Subcutaneous adipose tissue (tissue), 4 donors: ENCODE measurements around the gene IGSF3. TPM values are rescaled to one million over a fixed set of nuclear protein-coding genes. Genes with fewer than 3 reads are reported as not detected.

Source experiments
- CTCF ChIP-seq: fragments of 450-650 bp; IDR thresholded peaks from one replicate; pipeline ENCODE4 v1.5.1; 2016; ENCODE audit warnings: low read depth, mild to moderate bottlenecking, control low read depth, antibody characterized with exemption, moderate library complexity
- total RNA-seq, 4 donors: library from RNA; depleted of rRNA; stranded (reverse); fragments of >200 nt; gene quantifications; one replicate each; pipeline ENCODE4 v1.1.0, GENCODE V29; 2016

Gene IGSF3
- total RNA-seq, 4 donors from 2014 or later = 1.5 to 2.2 (median 1.8) TPM

GRCh38 chr1:116678732-116679090 is 11.2 kb upstream of the IGSF3 start:
- TF ChIP-seq CTCF = no peak

- no peak for TF ChIP-seq CTCF
Measured at GRCh38 chr1:116677474-116678062, 10.0 kb upstream of the IGSF3 start.

- no peak for TF ChIP-seq CTCF
Measured at GRCh38 chr1:116676291-116676690, 8.8 kb upstream of the IGSF3 start.

- no peak for TF ChIP-seq CTCF
Measured at GRCh38 chr1:116674751-116675150, 7.2 kb upstream of the IGSF3 start.

GRCh38 chr1:116674011-116674531 is 6.5 kb upstream of the IGSF3 start:
- TF ChIP-seq CTCF = no peak

GRCh38 chr1:116671912-116672311 is 4.4 kb upstream of the IGSF3 start:
- TF ChIP-seq CTCF = no peak

- TF ChIP-seq CTCF = no peak
Measured at GRCh38 chr1:116671072-116671760, 3.7 kb upstream of the IGSF3 start.
